Activated naive CD4-positive, alpha-beta T cell treated with anti-CD3 and anti-CD28 coated beads, Interleukin-2, amount 50 U/mL, for 72 hours (primary cell): ENCODE measurements around the gene TTC33. TPM values are rescaled to one million over a fixed set of nuclear protein-coding genes. Genes with fewer than 3 reads are reported as not detected.

Experiments used
- ATAC-seq, 2 donors: fragments of 150-1000 bp; cut with Tn5 transposase; 2 replicates each; pipeline ENCODE4 v1.10.0; 2021; ENCODE audit warnings: mild to moderate bottlenecking in 2 of 2, moderate library complexity in 2 of 2
- DNase-seq, 2 donors: peaks; one replicate each; pipeline ENCODE4 v3.0.0; 2021 to 2022; ENCODE audit warnings: low spot score in 2 of 2
- H3K27ac Mint-ChIP-seq, 2 donors: one replicate each; pipeline ENCODE4 v1.8.0; 2022; ENCODE audit warnings: mild to moderate bottlenecking in 2 of 2, mixed read lengths in 2 of 2
- H3K36me3 Mint-ChIP-seq, 2 donors: one replicate each; pipeline ENCODE4 v1.8.0; 2022; ENCODE audit warnings: mixed read lengths in 2 of 2
- H3K9me3 Mint-ChIP-seq, 2 donors: one replicate each; pipeline ENCODE4 v1.8.0; 2022; ENCODE audit warnings: mixed read lengths in 2 of 2
- total RNA-seq, 2 donors: library from RNA; stranded (reverse); gene quantifications; one replicate each; pipeline ENCODE4 v1.2.3, GENCODE V29; 2022

TTC33 gene
- total RNA-seq, 2 donors from 2014 or later = 22.2 to 22.5 TPM

GRCh38 chr5:40495237-40495635, 260.5 kb downstream of the TTC33 start:
- ATAC-seq (no peak), DNase-seq (no peak)
- Mint-ChIP-seq H3K9me3 (peaks cover 7 to 10% of the 10 kb centered on the region in 2 donors), H3K27ac (peak overlapping the region in 1 of 2 donors; percentile 74), H3K36me3 (peaks cover 4 to 33% of the 10 kb centered on the region in 2 donors)

GRCh38 chr5:40494631-40495236, 261.0 kb downstream of the TTC33 start:
- Mint-ChIP-seq H3K36me3 (peaks cover 4 to 33% of the 10 kb centered on the region in 2 donors), H3K27ac (peak overlapping the region in 1 of 2 donors; percentile 74), H3K9me3 (peaks cover 7 to 10% of the 10 kb centered on the region in 2 donors)
- ATAC-seq = peak in 1 of 2 donors; percentile 54
- no peak for DNase-seq

DNA sequence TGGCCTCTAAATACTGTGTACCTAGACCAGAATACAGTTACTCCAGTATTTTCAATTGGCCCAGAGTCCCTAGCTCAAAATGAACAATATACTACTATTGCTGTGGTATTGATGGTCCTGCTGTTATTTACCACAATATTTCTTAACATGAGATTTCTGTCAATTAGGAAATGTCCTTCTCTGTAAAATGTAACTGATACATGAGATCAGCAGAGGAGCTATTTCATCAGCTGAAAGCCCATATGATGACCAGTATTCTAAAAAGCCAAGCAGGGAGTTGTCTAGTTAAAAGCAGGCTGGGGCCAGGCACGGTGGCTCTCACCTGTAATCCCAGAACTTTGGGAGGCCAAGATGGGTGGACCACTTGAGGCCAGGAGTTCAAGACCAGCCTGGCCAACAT, 263.7 kb downstream of the TTC33 start:
- H3K9me3 Mint-ChIP-seq = peaks cover 7 to 10% of the 10 kb centered on the region in 2 donors
- no peak for ATAC-seq
- no peak for DNase-seq
- H3K36me3 Mint-ChIP-seq = peaks cover 4 to 33% of the 10 kb centered on the region in 2 donors
- no peak overlapping the region for H3K27ac Mint-ChIP-seq

DNA sequence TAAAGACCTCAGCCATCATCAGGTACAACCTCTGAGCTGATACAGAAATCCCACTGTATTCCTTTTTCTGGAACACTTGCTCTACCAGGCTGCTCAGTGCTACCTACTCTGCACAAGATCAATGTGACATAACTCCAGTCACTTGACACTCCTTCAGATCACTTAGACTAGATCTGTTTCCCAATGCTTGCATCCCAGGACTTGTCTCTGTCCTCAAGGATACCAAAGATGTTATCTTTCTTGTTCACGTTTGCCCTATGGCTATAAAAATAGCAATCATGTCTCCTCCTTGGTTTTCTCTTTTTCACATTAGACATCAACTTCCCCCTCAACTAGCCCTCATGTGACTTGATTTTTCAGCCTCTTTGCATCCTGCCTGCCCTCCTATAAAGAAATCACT, 264.1 kb downstream of the TTC33 start:
- no peak for DNase-seq
- Mint-ChIP-seq H3K27ac (no peak overlapping the region), H3K36me3 (peaks cover 4 to 33% of the 10 kb centered on the region in 2 donors), H3K9me3 (peaks cover 7 to 10% of the 10 kb centered on the region in 2 donors)
- ATAC-seq = no peak

DNA sequence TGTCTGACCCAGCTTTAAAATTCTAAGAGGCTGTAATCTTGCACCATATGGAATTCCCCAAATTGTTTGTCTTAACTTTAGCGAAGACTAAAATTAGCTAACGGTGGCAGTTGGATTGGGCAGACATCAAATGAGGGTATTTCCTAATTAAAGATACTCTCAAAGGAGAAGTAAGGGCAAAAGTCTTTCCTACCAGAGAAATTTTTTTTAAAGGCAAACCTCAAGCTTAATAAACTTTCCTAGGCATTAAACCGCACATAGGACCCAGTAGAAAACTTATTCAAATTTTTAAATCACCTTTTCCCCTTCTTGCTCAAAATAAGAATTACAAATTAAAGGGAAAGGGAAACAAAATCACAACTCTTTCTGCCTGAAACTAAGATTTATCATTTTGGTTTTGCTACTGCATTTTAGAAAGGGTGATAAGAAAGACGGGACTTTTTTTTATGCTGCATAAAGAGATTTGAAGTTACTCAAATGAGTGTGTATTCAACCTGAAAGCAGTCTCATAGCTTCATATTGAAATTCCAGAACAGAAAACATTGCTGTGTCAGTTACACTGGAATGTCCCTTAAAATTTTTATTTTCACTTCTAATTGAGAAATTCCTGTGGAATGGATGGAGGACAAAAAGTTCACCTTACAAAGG, 265.2 kb downstream of the TTC33 start:
- Mint-ChIP-seq H3K36me3 (peaks cover 4 to 33% of the 10 kb centered on the region in 2 donors), H3K9me3 (peaks cover 7 to 10% of the 10 kb centered on the region in 2 donors), H3K27ac (peak overlapping the region; percentile 86 to 92)
- ATAC-seq = peak; percentile 28 to 68
- DNase-seq = no peak

DNA sequence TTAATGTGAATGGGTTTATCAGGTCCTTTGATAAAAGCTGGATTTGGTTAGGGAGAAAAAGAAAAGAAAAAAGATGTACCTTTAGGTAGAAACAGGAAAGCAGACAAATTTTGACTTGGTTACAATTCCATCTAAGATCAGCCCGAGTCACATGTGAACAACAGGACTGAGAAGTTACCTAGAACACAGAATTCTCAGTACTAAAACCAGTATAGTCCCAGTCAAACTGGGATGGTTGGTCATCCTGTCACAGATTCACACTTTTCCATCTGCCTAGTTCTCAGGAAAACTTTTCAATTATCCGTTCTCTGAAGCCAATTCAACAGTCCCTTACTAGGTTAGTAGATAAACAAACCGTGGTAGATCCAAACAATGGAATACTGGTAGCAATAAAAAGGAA, 266.3 kb downstream of the TTC33 start:
- peak overlapping the region in 1 of 2 donors; percentile 19 for H3K27ac Mint-ChIP-seq
- H3K36me3 Mint-ChIP-seq = peaks cover 4 to 24% of the 10 kb centered on the region in 2 donors
- ATAC-seq (peak in 1 of 2 donors; percentile 6), DNase-seq (no peak)
- H3K9me3 Mint-ChIP-seq = peaks cover 5 to 7% of the 10 kb centered on the region in 2 donors

DNA sequence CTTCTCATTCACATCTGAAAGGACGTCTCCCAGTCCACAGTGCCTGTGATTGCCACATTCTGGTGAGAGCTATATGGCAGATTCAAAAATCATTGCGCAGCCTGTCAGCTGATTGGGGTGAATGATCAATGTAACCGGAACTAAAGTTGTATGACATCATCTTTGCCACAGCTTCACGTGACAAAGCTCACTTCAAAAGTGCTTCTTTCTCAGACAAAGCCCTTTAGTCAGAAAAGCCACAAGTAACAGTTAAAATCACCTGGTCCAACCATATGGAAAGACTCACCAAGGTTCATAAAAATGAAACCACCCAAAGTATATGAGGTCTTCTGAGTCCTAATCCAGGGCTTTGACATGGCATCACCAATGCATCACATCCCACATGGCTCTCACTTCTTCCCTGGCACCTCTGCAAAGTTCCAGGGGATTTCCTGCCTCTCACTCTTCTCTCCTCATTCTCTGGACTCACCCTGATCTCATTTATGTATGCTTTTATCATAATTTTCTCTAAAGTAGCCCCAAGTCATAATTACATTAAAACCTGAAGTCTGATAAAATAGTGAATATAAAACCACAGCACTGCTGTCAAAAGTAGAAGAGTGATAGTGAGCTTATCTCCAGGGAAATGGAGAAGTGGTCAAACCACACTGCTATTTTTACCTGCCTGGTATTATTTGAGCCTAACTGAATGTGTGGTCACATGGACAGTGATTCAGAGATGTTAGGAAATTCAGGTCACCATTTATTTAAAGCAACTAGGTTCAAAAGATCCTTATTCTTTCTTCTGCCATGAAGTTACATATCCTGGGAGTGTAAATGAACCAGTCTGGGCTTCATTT, 269.1 kb downstream of the TTC33 start:
- no peaks in the 10 kb centered on the region for H3K36me3 Mint-ChIP-seq
- H3K9me3 Mint-ChIP-seq = no peaks in the 10 kb centered on the region
- ATAC-seq (peak; percentile 79 to 85), DNase-seq (peak; percentile 40 to 75)
- peak overlapping the region; percentile 92 to 94 for H3K27ac Mint-ChIP-seq

- no peaks in the 10 kb centered on the region for H3K36me3 Mint-ChIP-seq
- no peak for DNase-seq
- H3K27ac Mint-ChIP-seq = peak overlapping the region; percentile 15 to 92
- ATAC-seq = no peak
- no peaks in the 10 kb centered on the region for H3K9me3 Mint-ChIP-seq
Observed at GRCh38 chr5:40485021-40485998, 270.5 kb downstream of the TTC33 start.

- H3K9me3 Mint-ChIP-seq = no peaks in the 10 kb centered on the region
- peak; percentile 21 to 49 for ATAC-seq
- peak overlapping the region in 1 of 2 donors; percentile 92 for H3K27ac Mint-ChIP-seq
- DNase-seq = no peak
- H3K36me3 Mint-ChIP-seq = no peaks in the 10 kb centered on the region
Observed at GRCh38 chr5:40484495-40484894, 271.3 kb downstream of the TTC33 start.

DNA sequence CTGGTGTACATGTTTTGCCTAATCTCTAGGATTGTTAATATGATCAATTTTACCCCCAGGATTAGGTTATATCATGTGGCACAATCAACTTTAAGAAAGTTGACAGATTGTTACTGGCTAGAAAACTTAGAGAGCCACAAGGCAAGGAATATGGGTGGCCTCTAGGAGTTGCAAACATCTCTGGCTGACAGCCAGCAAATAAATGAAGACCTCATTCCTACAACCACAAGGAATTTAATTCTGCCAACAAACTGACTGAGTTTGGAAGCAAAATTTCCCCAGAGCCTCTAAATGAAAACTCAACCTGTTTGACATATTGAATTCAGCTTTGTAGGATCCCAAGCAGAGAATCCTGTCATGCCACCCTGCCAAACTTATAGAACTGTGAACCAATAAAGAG, 272.4 kb downstream of the TTC33 start:
- ATAC-seq (no peak), DNase-seq (no peak)
- no peaks in the 10 kb centered on the region for H3K36me3 Mint-ChIP-seq
- H3K27ac Mint-ChIP-seq = peak overlapping the region in 1 of 2 donors; percentile 92
- no peaks in the 10 kb centered on the region for H3K9me3 Mint-ChIP-seq

- Mint-ChIP-seq H3K36me3 (no peaks in the 10 kb centered on the region), H3K27ac (peak overlapping the region in 1 of 2 donors; percentile 89), H3K9me3 (peaks cover 0 to under 1% of the 10 kb centered on the region in 2 donors)
- ATAC-seq = no peak
- DNase-seq = no peak
Observed at GRCh38 chr5:40481241-40481640, 274.5 kb downstream of the TTC33 start.

- H3K9me3 Mint-ChIP-seq = peaks cover 0 to 5% of the 10 kb centered on the region in 2 donors
Observed at GRCh38 chr5:40480392-40480791, 275.4 kb downstream of the TTC33 start.

DNA sequence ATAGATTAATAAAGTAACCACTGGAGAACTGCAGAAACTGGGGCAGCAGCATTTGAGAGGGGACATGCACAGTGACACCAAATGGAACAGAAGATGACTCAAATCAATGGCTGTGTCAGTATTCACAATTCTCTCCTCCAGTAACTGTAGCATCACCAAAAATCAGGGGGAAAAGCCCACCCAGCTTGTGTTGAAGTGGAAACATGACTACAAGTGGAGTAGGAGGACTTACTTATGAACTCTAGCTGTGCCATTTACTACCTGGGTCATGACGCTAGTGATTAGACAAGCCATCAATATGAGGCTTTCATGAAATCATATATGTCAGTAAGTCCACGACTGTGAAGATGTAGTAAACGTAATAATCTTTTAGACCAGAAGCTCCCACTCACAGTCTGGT, 275.8 kb downstream of the TTC33 start:
- DNase-seq = no peak
- H3K9me3 Mint-ChIP-seq = peaks cover 0 to 5% of the 10 kb centered on the region in 2 donors
- peaks cover 0 to 1% of the 10 kb centered on the region in 2 donors for H3K36me3 Mint-ChIP-seq
- peak; percentile 53 to 59 for ATAC-seq
- H3K27ac Mint-ChIP-seq = peak overlapping the region in 1 of 2 donors; percentile 89

More at GRCh38 chr5:40480392-40480791, 275.4 kb downstream of the TTC33 start:
- peak; percentile 80 to 84 for ATAC-seq
- H3K36me3 Mint-ChIP-seq = no peaks in the 10 kb centered on the region
- DNase-seq = peak in 1 of 2 donors; percentile 66
- H3K27ac Mint-ChIP-seq = peak overlapping the region in 1 of 2 donors; percentile 89

DNA sequence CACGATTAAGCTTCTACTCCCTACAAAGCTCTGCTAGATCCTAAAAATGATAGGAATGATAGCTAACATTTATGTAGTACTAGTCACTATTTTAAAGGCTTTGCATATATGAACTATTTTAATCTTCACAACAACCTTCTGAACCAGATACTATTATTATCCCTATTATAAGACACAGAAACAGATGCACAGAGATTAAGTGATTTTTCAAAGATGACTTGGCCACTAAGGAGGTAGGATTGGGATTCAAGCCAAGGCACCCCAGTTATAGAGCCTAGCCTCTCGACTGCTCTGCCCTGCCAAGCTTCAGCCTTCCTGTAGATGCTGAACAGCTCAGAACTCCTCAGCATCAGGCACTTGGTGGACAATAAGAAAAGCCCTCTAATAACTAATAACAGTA, 277.0 kb downstream of the TTC33 start:
- Mint-ChIP-seq H3K27ac (no peak overlapping the region), H3K9me3 (peaks cover 0 to 5% of the 10 kb centered on the region in 2 donors), H3K36me3 (peaks cover 0 to 6% of the 10 kb centered on the region in 2 donors)
- ATAC-seq (no peak), DNase-seq (no peak)

GRCh38 chr5:40477856-40478546, 277.8 kb downstream of the TTC33 start:
- no peak for DNase-seq
- Mint-ChIP-seq H3K36me3 (peaks cover 0 to 13% of the 10 kb centered on the region in 2 donors), H3K9me3 (peaks cover 5 to 12% of the 10 kb centered on the region in 2 donors), H3K27ac (no peak overlapping the region)
- ATAC-seq = no peak
